IPS DF 6.9 (cell line): ENCODE data around the gene KTI12.

Experiments
- DNase-seq: peaks from one replicate; pipeline ENCODE4 v3.0.0-alpha.2; 2013; ENCODE audit warnings: low read depth, low spot score
- H3K27ac ChIP-seq: one replicate; pipeline ENCODE4 v1.5.1; 2013; ENCODE audit warnings: low read length, control low read depth
- H3K27me3 ChIP-seq: 2 replicates; pipeline ENCODE4 v1.6.1; 2013; ENCODE audit warnings: mild to moderate bottlenecking, low read length; ENCODE audit not compliant: control insufficient read depth, insufficient read depth
- H3K36me3 ChIP-seq: 2 replicates; pipeline ENCODE4 v1.6.1; 2013; ENCODE audit warnings: low read length; ENCODE audit not compliant: control insufficient read depth, insufficient read depth
- H3K4me1 ChIP-seq: 2 replicates; pipeline ENCODE4 v1.6.1; 2013; ENCODE audit warnings: low read length; ENCODE audit not compliant: control insufficient read depth, insufficient read depth
- H3K4me3 ChIP-seq: 2 replicates; pipeline ENCODE4 v1.5.1; 2013; ENCODE audit warnings: mild to moderate bottlenecking, low read length
- H3K9me3 ChIP-seq: 2 replicates; pipeline ENCODE4 v1.6.1; 2013; ENCODE audit warnings: low read length, inconsistent platforms; ENCODE audit not compliant: control insufficient read depth, insufficient read depth
- WGBS: extraction: QIAGEN DNeasy Blood & Tissue Kit; methylation state at CpG from one replicate; pipeline ENCODE4 v1.1.7; 2013; ENCODE audit warnings: mixed read lengths, missing lambda C conversion rate; ENCODE audit not compliant: insufficient read length, insufficient coverage; 5-methylcytosine and 5-hydroxymethylcytosine counted together

KTI12 gene

GRCh38 chr1:51989582-51990477, 43.8 kb downstream of the KTI12 start:
- H3K4me3 ChIP-seq: peak overlapping the region; percentile 95
- no peaks in the 10 kb centered on the region for H3K27me3 ChIP-seq
- no peak for DNase-seq
- H3K27ac ChIP-seq: no peak overlapping the region
- no CpG with 5 or more reads among the region's 47 CpGs for WGBS
- no peaks in the 10 kb centered on the region for H3K9me3 ChIP-seq
- H3K4me1 ChIP-seq: no peaks in the 10 kb centered on the region
- H3K36me3 ChIP-seq: no peaks in the 10 kb centered on the region

GRCh38 chr1:51988254-51988653, 45.4 kb downstream of the KTI12 start:
- DNase-seq: no peak
- H3K9me3 ChIP-seq: no peaks in the 10 kb centered on the region
- H3K27me3 ChIP-seq: no peaks in the 10 kb centered on the region
- no peaks in the 10 kb centered on the region for H3K36me3 ChIP-seq
- no peak overlapping the region for H3K4me3 ChIP-seq
- H3K27ac ChIP-seq: no peak overlapping the region
- H3K4me1 ChIP-seq: no peaks in the 10 kb centered on the region

GRCh38 chr1:51986718-51987117, 46.9 kb downstream of the KTI12 start:
- H3K4me3 ChIP-seq: no peak overlapping the region
- DNase-seq: no peak
- H3K9me3 ChIP-seq: no peaks in the 10 kb centered on the region
- no peaks in the 10 kb centered on the region for H3K27me3 ChIP-seq
- WGBS: no CpG with 5 or more reads among the region's 4 CpGs
- no peaks in the 10 kb centered on the region for H3K4me1 ChIP-seq
- H3K27ac ChIP-seq: no peak overlapping the region
- no peaks in the 10 kb centered on the region for H3K36me3 ChIP-seq

GRCh38 chr1:51982161-51982560, 51.4 kb downstream of the KTI12 start:
- Histone ChIP-seq H3K36me3 (0 out of 2 replicates have a peak, but pooled peaks cover 1% of the 10 kb centered on the region), H3K9me3 (no peaks in the 10 kb centered on the region), H3K27me3 (no peaks in the 10 kb centered on the region), H3K4me1 (no peaks in the 10 kb centered on the region), H3K4me3 (no peak overlapping the region), H3K27ac (no peak overlapping the region)
- no peak for DNase-seq
- no CpG with 5 or more reads among the region's 3 CpGs for WGBS
